GM12878 (cell line): ENCODE data around the gene HACD4. TPM values are rescaled to one million over a fixed set of nuclear protein-coding genes. Genes with fewer than 3 reads are reported as not detected.

Experiments used
- ASH2L ChIP-seq: fragments of 300-600, 200-600 bp; sonication (generic); IDR thresholded peaks from 2 replicates; pipeline ENCODE4 v1.6.1; 2017; ENCODE audit warnings: low read depth, mild to moderate bottlenecking, borderline replicate concordance
- CBX3 ChIP-seq: fragments of 200-600 bp; sonication (generic); IDR thresholded peaks from 2 replicates; pipeline ENCODE4 v1.6.1; 2016; ENCODE audit warnings: low read depth, borderline replicate concordance
- CHD2 ChIP-seq: IDR thresholded peaks from 2 replicates; pipeline ENCODE4 v1.6.1; 2011; ENCODE audit warnings: low read depth, low read length, improper control_type of control experiment, borderline replicate concordance
- CREB1 ChIP-seq: IDR thresholded peaks from 2 replicates; pipeline ENCODE4 v1.6.1; 2012; ENCODE audit warnings: low read depth, mild to moderate bottlenecking, inconsistent platforms
- CREM ChIP-seq: IDR thresholded peaks from 2 replicates; pipeline ENCODE4 v1.6.1; 2014; ENCODE audit warnings: antibody characterized with exemption, low read depth
- ELK1 ChIP-seq: IDR thresholded peaks from 2 replicates; pipeline ENCODE4 v1.6.1; 2012; ENCODE audit warnings: low read depth, low read length, improper control_type of control experiment
- EP300 ChIP-seq, 2 experiments: fragments of 150-350 bp in 1 of 2; IDR thresholded peaks; 2 replicates each; pipeline ENCODE4 v1.6.1; 2011 to 2012; ENCODE audit warnings: low read depth in 2 of 2, low read length in 2 of 2, borderline replicate concordance in 1 of 2, improper control_type of control experiment in 1 of 2, inconsistent platforms in 1 of 2; ENCODE audit not compliant: control insufficient read depth in 1 of 2
- FOS ChIP-seq: IDR thresholded peaks from 3 replicates; pipeline ENCODE4 v1.6.1; 2011; ENCODE audit warnings: borderline replicate concordance; ENCODE audit not compliant: insufficient read length; ENCODE audit errors: extremely low read depth
- FOXK2 ChIP-seq: fragments of 450-650 bp; IDR thresholded peaks from 2 replicates; pipeline ENCODE4 v1.6.1; 2017; ENCODE audit warnings: mild to moderate bottlenecking, moderate library complexity
- GATAD2B ChIP-seq: fragments of 450-650 bp; conservative IDR thresholded peaks from 2 replicates; pipeline ENCODE4 v1.6.1; 2017; ENCODE audit warnings: low read depth, mild to moderate bottlenecking, moderate library complexity
- HDAC2 ChIP-seq: fragments of 200-600 bp; sonication (generic); IDR thresholded peaks from 2 replicates; pipeline ENCODE4 v1.6.1; 2017
- HDGF ChIP-seq: fragments of 450-650 bp; IDR thresholded peaks from 2 replicates; pipeline ENCODE4 v1.6.1; 2016; ENCODE audit warnings: antibody characterized with exemption
- IKZF2 ChIP-seq, 2 experiments: fragments of 450-650 bp; IDR thresholded peaks; 2 replicates each; pipeline ENCODE4 v1.6.1; 2017; ENCODE audit warnings: mild to moderate bottlenecking in 2 of 2, moderate library complexity in 2 of 2
- IRF4 ChIP-seq: IDR thresholded peaks from 2 replicates; pipeline ENCODE4 v1.6.1; 2011; ENCODE audit warnings: low read depth, low read length
- KAT2A ChIP-seq: conservative IDR thresholded peaks from 2 replicates; pipeline ENCODE4 v1.6.1; 2011; ENCODE audit warnings: low read depth, low read length; ENCODE audit not compliant: control insufficient read depth
- KLF5 ChIP-seq: fragments of 450-650 bp; IDR thresholded peaks from 2 replicates; pipeline ENCODE4 v1.6.1; 2014; ENCODE audit warnings: mild to moderate bottlenecking; ENCODE audit not compliant: partially characterized antibody
- LARP7 ChIP-seq: fragments of 450-650 bp; IDR thresholded peaks from 2 replicates; pipeline ENCODE4 v1.6.1; 2017; ENCODE audit warnings: mild to moderate bottlenecking
- MTA2 ChIP-seq: fragments of 450-650 bp; IDR thresholded peaks from 2 replicates; pipeline ENCODE4 v1.6.1; 2016; ENCODE audit warnings: low read depth, mild to moderate bottlenecking, moderate library complexity
- NBN ChIP-seq: fragments of 450-650 bp; IDR thresholded peaks from 2 replicates; pipeline ENCODE4 v1.6.1; 2016
- NR2F1 ChIP-seq: fragments of 450-650 bp; conservative IDR thresholded peaks from 2 replicates; pipeline ENCODE4 v1.6.1; 2017; ENCODE audit warnings: mild to moderate bottlenecking
- PAX5 ChIP-seq: IDR thresholded peaks from 2 replicates; pipeline ENCODE4 v1.6.1; 2011; ENCODE audit warnings: low read depth, low read length, borderline replicate concordance
- PML ChIP-seq: IDR thresholded peaks from 2 replicates; pipeline ENCODE4 v1.6.1; 2012; ENCODE audit warnings: low read length, inconsistent platforms
- SIN3A ChIP-seq: IDR thresholded peaks from 2 replicates; pipeline ENCODE4 v1.6.1; 2012; ENCODE audit warnings: low read depth, low read length, improper control_type of control experiment
- SP1 ChIP-seq: IDR thresholded peaks from one replicate; pipeline ENCODE4 v1.6.1; 2011; ENCODE audit warnings: low read depth, low read length
- SPI1 ChIP-seq: IDR thresholded peaks from 2 replicates; pipeline ENCODE4 v1.6.1; 2011; ENCODE audit warnings: low read depth, mild to moderate bottlenecking, low read length, moderate library complexity, borderline replicate concordance; ENCODE audit not compliant: insufficient read depth
- SRF ChIP-seq, 2 experiments: IDR thresholded peaks; 2 replicates each; pipeline ENCODE4 v1.6.1; 2011; ENCODE audit warnings: low read depth in 2 of 2, low read length in 2 of 2, mild to moderate bottlenecking in 1 of 2, moderate library complexity in 1 of 2
- USF2 ChIP-seq: IDR thresholded peaks from 2 replicates; pipeline ENCODE4 v1.6.1; 2011; ENCODE audit warnings: low read depth, low read length, improper control_type of control experiment, borderline replicate concordance
- ZNF24 ChIP-seq: fragments of 450-650 bp; IDR thresholded peaks from 2 replicates; pipeline ENCODE4 v1.6.1; 2017; ENCODE audit warnings: antibody characterized with exemption, mild to moderate bottlenecking
- polyA plus RNA-seq, 11 experiments: library from polyadenylated mRNA; depleted of rRNA in 4 of 11; unstranded in 6 of 11; stranded (reverse) in 5 of 11; fragments of >200 nt; fragmentation: Nextera tagmentation in 4 of 11; fragmentation: Illumina TruSeq in 1 of 11; extraction: Ambion mirVana in 4 of 11; extraction: Trizol in 1 of 11; gene quantifications; 1 replicate in 1 of 11; 2 replicates in 10 of 11; pipeline versions ENCODE4 v1.2.1 to v1.2.3, GENCODE V29; 2011 to 2016; ENCODE audit warnings: inconsistent platforms in 2 of 11, missing spikeins in 2 of 11, low read depth in 1 of 11
- total RNA-seq, 4 experiments: library from RNA; depleted of rRNA in 3 of 4; stranded (reverse); fragments of >200 nt in 3 of 4; fragmentation: Illumina TruSeq in 1 of 4; extraction: Trizol in 1 of 4; gene quantifications; 2 replicates each; pipeline versions ENCODE4 v1.2.1 to v1.2.3, GENCODE V29; 2013 to 2021
- TF ChIP-seq, protein P1 (sequence below): IDR thresholded peaks from 2 replicates; pipeline ENCODE4 v1.6.1; 2011; ENCODE audit warnings: low read depth, mild to moderate bottlenecking, low read length, moderate library complexity, borderline replicate concordance; ENCODE audit errors: extremely low read depth
- TF ChIP-seq, protein P2 (sequence below): fragments of 150-350 bp; IDR thresholded peaks from 2 replicates; pipeline ENCODE4 v1.6.1; 2014; ENCODE audit warnings: mild to moderate bottlenecking, low read depth, low read length

HACD4 gene
- total and polyA plus RNA-seq, 10 of the 15 experiments (the other 5 are each of a cell fraction or from before 2014, with no cell fraction given): 3.2 to 7.6 (median 5.7) TPM

GRCh38 chr9:20980832-20981455 lies 50.5 kb downstream of the HACD4 start (continued):
- TF ChIP-seq SP1: no peak
- TF ChIP-seq EP300 (IDR thresholded peaks at IDR 0.05; ENCODE audit: borderline replicate concordance in 1 of 2, control insufficient read depth in 1 of 2, low read depth in 2 of 2, low read length in 2 of 2): 0 out of 4 replicates have a peak, but pooled peaks of 1 of the 2 experiments have one; percentile 39
- TF ChIP-seq ELK1: no peak
- TF ChIP-seq, protein P1, sequence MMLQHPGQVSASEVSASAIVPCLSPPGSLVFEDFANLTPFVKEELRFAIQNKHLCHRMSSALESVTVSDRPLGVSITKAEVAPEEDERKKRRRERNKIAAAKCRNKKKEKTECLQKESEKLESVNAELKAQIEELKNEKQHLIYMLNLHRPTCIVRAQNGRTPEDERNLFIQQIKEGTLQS: no peak
- TF ChIP-seq IKZF2 (IDR thresholded peaks at IDR 0.05): peak; percentile 41 to 58; a peak in 3 of 4 replicates
- no peak for TF ChIP-seq HDAC2
- no peak for TF ChIP-seq CHD2
- no peak for TF ChIP-seq ZNF24
- no peak for TF ChIP-seq KLF5
- 0 out of 2 replicates have a peak, but pooled peaks have one; percentile 7 for TF ChIP-seq ASH2L
- TF ChIP-seq IRF4: no peak
- TF ChIP-seq, protein P2, sequence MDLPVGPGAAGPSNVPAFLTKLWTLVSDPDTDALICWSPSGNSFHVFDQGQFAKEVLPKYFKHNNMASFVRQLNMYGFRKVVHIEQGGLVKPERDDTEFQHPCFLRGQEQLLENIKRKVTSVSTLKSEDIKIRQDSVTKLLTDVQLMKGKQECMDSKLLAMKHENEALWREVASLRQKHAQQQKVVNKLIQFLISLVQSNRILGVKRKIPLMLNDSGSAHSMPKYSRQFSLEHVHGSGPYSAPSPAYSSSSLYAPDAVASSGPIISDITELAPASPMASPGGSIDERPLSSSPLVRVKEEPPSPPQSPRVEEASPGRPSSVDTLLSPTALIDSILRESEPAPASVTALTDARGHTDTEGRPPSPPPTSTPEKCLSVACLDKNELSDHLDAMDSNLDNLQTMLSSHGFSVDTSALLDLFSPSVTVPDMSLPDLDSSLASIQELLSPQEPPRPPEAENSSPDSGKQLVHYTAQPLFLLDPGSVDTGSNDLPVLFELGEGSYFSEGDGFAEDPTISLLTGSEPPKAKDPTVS: no peak
- TF ChIP-seq PML: 0 out of 2 replicates have a peak, but pooled peaks have one; percentile 20
- no peak for TF ChIP-seq HDGF
- no peak for TF ChIP-seq SIN3A
- TF ChIP-seq PAX5: peak; percentile 61
- peak; percentile 83 for TF ChIP-seq SPI1
- TF ChIP-seq GATAD2B: 0 out of 2 replicates have a peak, but pooled peaks have one; percentile 25
- TF ChIP-seq MTA2: peak; percentile 49
- TF ChIP-seq CREM: no peak
- 0 out of 2 replicates have a peak, but pooled peaks have one; percentile 32 for TF ChIP-seq CREB1
- no peak for TF ChIP-seq CBX3
- peak; percentile 33; the same call in 1 of the 2 replicates for TF ChIP-seq NR2F1
- no peak for TF ChIP-seq KAT2A
- no peak for TF ChIP-seq NBN
- TF ChIP-seq SRF (IDR thresholded peaks at IDR 0.05; ENCODE audit: low read depth in 2 of 2, low read length in 2 of 2): peak in 1 of 2 experiments; percentile 57; a peak in 1 of 4 replicates
- no peak for TF ChIP-seq LARP7
- TF ChIP-seq USF2: no peak
- TF ChIP-seq FOXK2: no peak
- no peak for TF ChIP-seq FOS
